Endodermal cell (in vitro differentiated cells): Measurements from ENCODE around the gene CLDN10. TPM values are rescaled to one million over a fixed set of nuclear protein-coding genes. Genes with fewer than 3 reads are reported as not detected.

Experiments
- DNase-seq: peaks from one replicate; pipeline ENCODE4 v3.0.0-alpha.2; 2017
- H3K27ac ChIP-seq: 2 replicates; pipeline ENCODE4 v1.5.1; 2013; ENCODE audit warnings: mild to moderate bottlenecking, low read depth, low read length, moderate library complexity
- H3K27me3 ChIP-seq: 2 replicates; pipeline ENCODE4 v1.6.1; 2013; ENCODE audit warnings: mild to moderate bottlenecking, low read length, moderate library complexity; ENCODE audit not compliant: insufficient read depth, control insufficient read depth, poor library complexity, severe bottlenecking
- H3K36me3 ChIP-seq: 2 replicates; pipeline ENCODE4 v1.7.0; 2013; ENCODE audit warnings: mild to moderate bottlenecking, low read length, moderate library complexity; ENCODE audit not compliant: control insufficient read depth, insufficient read depth
- H3K4me1 ChIP-seq: one replicate; pipeline ENCODE4 v1.7.0; 2013; ENCODE audit warnings: low read length; ENCODE audit not compliant: control insufficient read depth, insufficient read depth
- H3K4me3 ChIP-seq: 2 replicates; pipeline ENCODE4 v1.5.1; 2013; ENCODE audit warnings: mild to moderate bottlenecking, low read length, moderate library complexity
- H3K9ac ChIP-seq: 2 replicates; pipeline ENCODE4 v1.6.1; 2013; ENCODE audit warnings: mild to moderate bottlenecking, low read length, moderate library complexity; ENCODE audit not compliant: poor library complexity, severe bottlenecking; ENCODE audit errors: extremely low read depth
- H3K9me3 ChIP-seq: 2 replicates; pipeline ENCODE4 v1.6.1; 2013; ENCODE audit warnings: mild to moderate bottlenecking, low read length, moderate library complexity; ENCODE audit not compliant: control insufficient read depth
- H3K27ac Mint-ChIP-seq: 2 replicates; pipeline ENCODE4 v1.8.0; 2020; ENCODE audit warnings: mixed read lengths
- H3K27me3 Mint-ChIP-seq: 2 replicates; pipeline ENCODE4 v1.8.0; 2021; ENCODE audit warnings: mild to moderate bottlenecking, mixed read lengths; ENCODE audit not compliant: insufficient read depth
- H3K36me3 Mint-ChIP-seq: 2 replicates; pipeline ENCODE4 v1.8.0; 2020; ENCODE audit warnings: low read depth, mixed read lengths
- H3K4me1 Mint-ChIP-seq: 2 replicates; pipeline ENCODE4 v1.8.0; 2020; ENCODE audit warnings: mixed read lengths
- H3K4me3 Mint-ChIP-seq: 2 replicates; pipeline ENCODE4 v1.8.0; 2020; ENCODE audit warnings: mild to moderate bottlenecking, moderate library complexity, mixed read lengths
- H3K9me3 Mint-ChIP-seq: 2 replicates; pipeline ENCODE4 v1.8.0; 2020; ENCODE audit warnings: mild to moderate bottlenecking, mixed read lengths
- CTCF ChIP-seq: fragments of 200-600 bp; sonication (generic); conservative IDR thresholded peaks from 2 replicates; pipeline ENCODE4 v1.5.0; 2021; ENCODE audit warnings: antibody characterized with exemption, mild to moderate bottlenecking
- WGBS, 2 experiments: methylation state at CpG; one replicate each; pipeline versions ENCODE4 v1.1.5 to v1.1.7; 2013; ENCODE audit warnings: missing lambda C conversion rate in 2 of 2, mixed read lengths in 1 of 2; ENCODE audit not compliant: insufficient coverage in 1 of 2, insufficient read length in 1 of 2; 5-methylcytosine and 5-hydroxymethylcytosine counted together
- total RNA-seq, 2 donors: library from RNA; stranded (reverse); fragmentation: NEBNext Ultra II Directional in 1 of 2; extraction: Animal tissue kit (Norgen Biotek cat#: 25700) in 1 of 2; gene quantifications; 2 replicates in 1 of 2; 3 replicates in 1 of 2; pipeline ENCODE4 v1.2.1, GENCODE V29; 2021

The CLDN10 gene
- total RNA-seq, 2 donors from 2014 or later = 4.6 to 10.6 TPM

GRCh38 chr13:95588721-95589120 lies 36.2 kb downstream of the CLDN10 start:
- Histone ChIP-seq H3K27me3 (no peaks in the 10 kb centered on the region), H3K36me3 (peaks cover 66% of the 10 kb centered on the region), H3K9ac (no peak overlapping the region), H3K4me1 (no peaks in the 10 kb centered on the region), H3K9me3 (no peaks in the 10 kb centered on the region), H3K4me3 (no peak overlapping the region), H3K27ac (no peak overlapping the region)
- Mint-ChIP-seq H3K4me3 (no peak overlapping the region), H3K36me3 (peaks cover 52% of the 10 kb centered on the region), H3K27ac (no peak overlapping the region), H3K27me3 (no peaks in the 10 kb centered on the region), H3K4me1 (no peaks in the 10 kb centered on the region), H3K9me3 (no peaks in the 10 kb centered on the region)
- WGBS, 2 experiments = 100% methylated on average over 2 of the region's 2 CpGs; no CpG with 5 or more reads in 1 of the 2 experiments
- TF ChIP-seq CTCF = no peak
- no peak for DNase-seq

GRCh38 chr13:95593462-95593861 lies 40.9 kb downstream of the CLDN10 start:
- Histone ChIP-seq H3K4me3 (no peak overlapping the region), H3K36me3 (peaks cover 43% of the 10 kb centered on the region), H3K9ac (no peak overlapping the region), H3K27me3 (no peaks in the 10 kb centered on the region), H3K9me3 (no peaks in the 10 kb centered on the region), H3K27ac (no peak overlapping the region), H3K4me1 (no peaks in the 10 kb centered on the region)
- Mint-ChIP-seq H3K4me3 (no peak overlapping the region), H3K36me3 (peaks cover 21% of the 10 kb centered on the region), H3K27me3 (no peaks in the 10 kb centered on the region), H3K27ac (no peak overlapping the region), H3K9me3 (no peaks in the 10 kb centered on the region), H3K4me1 (no peaks in the 10 kb centered on the region)
- TF ChIP-seq CTCF = no peak
- DNase-seq = no peak
- 100% methylated on average over 1 of the region's 1 CpG; no CpG with 5 or more reads in 1 of the 2 experiments for WGBS, 2 experiments

GRCh38 chr13:95596701-95597100 lies 44.2 kb downstream of the CLDN10 start:
- H3K4me3 ChIP-seq = no peak overlapping the region
- peaks cover 30% of the 10 kb centered on the region for H3K36me3 ChIP-seq
- no peak for TF ChIP-seq CTCF
- no peak for DNase-seq
- H3K4me1 ChIP-seq = no peaks in the 10 kb centered on the region
- Mint-ChIP-seq H3K9me3 (no peaks in the 10 kb centered on the region), H3K4me1 (no peaks in the 10 kb centered on the region), H3K27ac (no peak overlapping the region), H3K4me3 (no peak overlapping the region), H3K36me3 (peaks cover 16% of the 10 kb centered on the region), H3K27me3 (no peaks in the 10 kb centered on the region)
- no peak overlapping the region for H3K27ac ChIP-seq
- 88 to 100% methylated on average over 1 of the region's 1 CpG for WGBS, 2 experiments
- no peak overlapping the region for H3K9ac ChIP-seq
- H3K27me3 ChIP-seq = no peaks in the 10 kb centered on the region
- H3K9me3 ChIP-seq = no peaks in the 10 kb centered on the region
